Measurements from ENCODE around the gene ARHGAP23. TPM values are rescaled to one million over a fixed set of nuclear protein-coding genes. Genes with fewer than 3 reads are reported as not detected.

ARHGAP23 gene
- total RNA-seq, 4 donors from 2014 or later, result 2.6 to 119 (median 15.2) TPM

GRCh38 chr17:38504216-38504615, 76.0 kb downstream of the ARHGAP23 start:
- H3K4me3 ChIP-seq, result no peak overlapping the region
- H3K4me1 ChIP-seq, result no peaks in the 10 kb centered on the region
- no peak for DNase-seq
- no peaks in the 10 kb centered on the region for H3K36me3 ChIP-seq
- TF ChIP-seq CTCF (IDR thresholded peaks at IDR 0.05), result no peak
- no peak for TF ChIP-seq POLR2A (IDR thresholded peaks at IDR 0.05)
- no peaks in the 10 kb centered on the region for H3K27me3 ChIP-seq
- intact Hi-C loops (cut with DNase I; ENCODE audit: low total_unique reads), result no loop called here
- H3K27ac ChIP-seq, result no peak overlapping the region
- H3K9me3 ChIP-seq, result no peaks in the 10 kb centered on the region

- Histone ChIP-seq H3K4me1 (peaks cover 0 to 11% of the 10 kb centered on the region in 2 donors), H3K4me3 (no peak overlapping the region), H3K36me3 (no peaks in the 10 kb centered on the region), H3K27ac (no peak overlapping the region), H3K27me3 (no peaks in the 10 kb centered on the region), H3K9me3 (no peaks in the 10 kb centered on the region)
- TF ChIP-seq CTCF (IDR thresholded peaks at IDR 0.05) (no peak), POLR2A (IDR thresholded peaks at IDR 0.05) (no peak)
- intact Hi-C loops (cut with DNase I; ENCODE audit: low total_unique reads), result no loop called here
- no peak for DNase-seq
These were observed 79.2 kb downstream of the ARHGAP23 start for GRCh38 chr17:38507436-38507835.

- intact Hi-C loops (cut with DNase I; ENCODE audit: low total_unique reads), result no loop called here
- no peaks in the 10 kb centered on the region for H3K36me3 ChIP-seq
These were observed 79.8 kb downstream of the ARHGAP23 start for GRCh38 chr17:38507921-38508569.

GRCh38 chr17:38508570-38508950, 80.3 kb downstream of the ARHGAP23 start:
- DNase-seq, result no peak
- intact Hi-C loops (cut with DNase I; ENCODE audit: low total_unique reads), result no loop called here
- no peak overlapping the region for H3K27ac ChIP-seq
- H3K27me3 ChIP-seq, result no peaks in the 10 kb centered on the region
- no peaks in the 10 kb centered on the region for H3K9me3 ChIP-seq
- H3K4me1 ChIP-seq, result peaks cover 0 to 11% of the 10 kb centered on the region in 2 donors
- H3K4me3 ChIP-seq, result no peak overlapping the region
- no peak for TF ChIP-seq CTCF (IDR thresholded peaks at IDR 0.05)
- no peak for TF ChIP-seq POLR2A (IDR thresholded peaks at IDR 0.05)
- H3K36me3 ChIP-seq, result no peaks in the 10 kb centered on the region

More at GRCh38 chr17:38507921-38508569, 79.8 kb downstream of the ARHGAP23 start:
- Histone ChIP-seq H3K4me3 (no peak overlapping the region), H3K9me3 (no peaks in the 10 kb centered on the region), H3K27me3 (no peaks in the 10 kb centered on the region), H3K27ac (no peak overlapping the region), H3K4me1 (peaks cover 0 to 11% of the 10 kb centered on the region in 2 donors)
- no peak for DNase-seq
- TF ChIP-seq POLR2A (IDR thresholded peaks at IDR 0.05) (no peak), CTCF (IDR thresholded peaks at IDR 0.05) (no peak)

GRCh38 chr17:38508954-38509771, 80.9 kb downstream of the ARHGAP23 start:
- intact Hi-C loops (cut with DNase I; ENCODE audit: low total_unique reads), result no loop called here
- Histone ChIP-seq H3K36me3 (no peaks in the 10 kb centered on the region), H3K27me3 (no peaks in the 10 kb centered on the region), H3K27ac (no peak overlapping the region), H3K9me3 (no peaks in the 10 kb centered on the region), H3K4me1 (peaks cover 0 to 11% of the 10 kb centered on the region in 2 donors), H3K4me3 (no peak overlapping the region)
- peak; percentile 61 to 82 for DNase-seq
- TF ChIP-seq CTCF (IDR thresholded peaks at IDR 0.05) (peak; percentile 23 to 55 (median 42)), POLR2A (IDR thresholded peaks at IDR 0.05) (no peak)
